Transverse colon (tissue), 4 donors: Measurements from ENCODE around the gene ATF6.

Source experiments
- CTCF ChIP-seq, 5 experiments: fragments of 200-600 bp in 3 of 5; fragments of 450-650 bp in 2 of 5; sonication (generic) in 3 of 5; IDR thresholded peaks; 1 replicate in 2 of 5; 2 replicates in 3 of 5; pipeline ENCODE4 v1.5.1; 2016 to 2017; ENCODE audit warnings: antibody characterized with exemption in 5 of 5, inconsistent platforms in 3 of 5, mild to moderate bottlenecking in 2 of 5, moderate library complexity in 1 of 5
- POLR2A ChIP-seq: fragments of 450-650 bp; IDR thresholded peaks from one replicate; pipeline ENCODE4 v1.6.1; 2016; ENCODE audit warnings: antibody characterized with exemption, mild to moderate bottlenecking, moderate library complexity
- POLR2AphosphoS5 ChIP-seq, 3 donors: sonication (generic); formaldehyde crosslinking; IDR thresholded peaks; one replicate each; pipeline ENCODE4 v1.6.1; 2016; ENCODE audit warnings: antibody characterized with exemption in 3 of 3

- TF ChIP-seq POLR2AphosphoS5 (IDR thresholded peaks at IDR 0.05) (no peak), CTCF (IDR thresholded peaks at IDR 0.05) (no peak), POLR2A (no peak)
Measured at GRCh38 chr1:161869291-161869690, 103.2 kb downstream of the ATF6 start.
